NCI-H1436 (cell line): ENCODE data around the gene KIAA1217.

Source experiments
- DNase-seq: peaks from one replicate; lab custom pipeline; 2025; lab: John Stamatoyannopoulos, UW

Gene KIAA1217

GRCh38 chr10:24502006-24502405, 293.1 kb downstream of the KIAA1217 start:
- no peak for DNase-seq

- DNase-seq: no peak
These were observed 294.0 kb downstream of the KIAA1217 start for GRCh38 chr10:24502801-24503460.

GRCh38 chr10:24503461-24504320, 294.8 kb downstream of the KIAA1217 start:
- DNase-seq: peak; percentile 4

GRCh38 chr10:24505759-24506158, 296.8 kb downstream of the KIAA1217 start:
- no peak for DNase-seq

- DNase-seq: no peak
These were observed 304.2 kb downstream of the KIAA1217 start for GRCh38 chr10:24513155-24513554.

DNA sequence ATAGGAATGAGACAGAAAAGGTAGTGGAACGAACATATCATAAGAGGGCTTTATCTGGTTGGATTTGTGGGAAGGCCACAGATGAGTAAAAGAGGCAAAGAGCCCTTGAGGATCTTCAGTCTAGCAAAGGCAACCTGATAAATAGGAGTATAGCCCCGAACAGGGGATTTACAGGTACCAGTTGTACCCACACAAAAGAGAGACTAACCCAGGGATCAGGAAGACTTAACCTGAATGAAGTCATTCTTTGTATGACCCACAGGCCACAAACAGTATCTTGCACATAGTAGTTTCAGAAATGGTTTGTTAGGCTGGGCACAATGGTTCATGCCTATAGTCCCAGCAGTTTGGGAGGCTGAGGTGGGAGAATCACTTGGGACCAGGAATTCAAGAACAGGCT, 306.5 kb downstream of the KIAA1217 start:
- no peak for DNase-seq

- DNase-seq: no peak
These were observed 309.5 kb downstream of the KIAA1217 start for GRCh38 chr10:24518411-24518810.

GRCh38 chr10:24518981-24519597, 310.2 kb downstream of the KIAA1217 start:
- DNase-seq: peak; percentile 32

GRCh38 chr10:24519950-24520349, 311.0 kb downstream of the KIAA1217 start:
- no peak for DNase-seq

- no peak for DNase-seq
These were observed 315.4 kb downstream of the KIAA1217 start for GRCh38 chr10:24524314-24524713.

GRCh38 chr10:24526085-24526649, 317.2 kb downstream of the KIAA1217 start:
- DNase-seq: no peak

GRCh38 chr10:24528946-24529345, 320.0 kb downstream of the KIAA1217 start:
- no peak for DNase-seq

- DNase-seq: no peak
These were observed 322.5 kb downstream of the KIAA1217 start for GRCh38 chr10:24531439-24531838.

DNA sequence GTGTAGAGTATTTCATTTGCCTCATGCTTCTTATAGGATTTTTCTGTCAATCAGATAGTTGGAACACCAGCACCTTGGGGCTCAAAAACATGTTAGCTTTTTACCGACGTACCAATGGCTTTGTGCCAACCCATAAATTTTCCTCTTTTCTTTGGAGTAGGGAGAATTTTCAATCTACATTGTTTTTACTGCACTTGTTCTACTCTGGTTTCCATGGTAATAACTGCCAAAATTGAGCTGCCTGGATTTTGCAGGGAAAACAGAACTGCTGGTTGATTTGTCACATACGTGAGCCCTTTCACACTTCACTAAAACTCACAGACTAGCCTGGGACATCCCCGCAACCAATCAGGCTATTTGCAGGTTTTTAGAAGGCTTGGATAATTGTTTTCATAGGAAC, 325.0 kb downstream of the KIAA1217 start:
- DNase-seq: no peak

DNA sequence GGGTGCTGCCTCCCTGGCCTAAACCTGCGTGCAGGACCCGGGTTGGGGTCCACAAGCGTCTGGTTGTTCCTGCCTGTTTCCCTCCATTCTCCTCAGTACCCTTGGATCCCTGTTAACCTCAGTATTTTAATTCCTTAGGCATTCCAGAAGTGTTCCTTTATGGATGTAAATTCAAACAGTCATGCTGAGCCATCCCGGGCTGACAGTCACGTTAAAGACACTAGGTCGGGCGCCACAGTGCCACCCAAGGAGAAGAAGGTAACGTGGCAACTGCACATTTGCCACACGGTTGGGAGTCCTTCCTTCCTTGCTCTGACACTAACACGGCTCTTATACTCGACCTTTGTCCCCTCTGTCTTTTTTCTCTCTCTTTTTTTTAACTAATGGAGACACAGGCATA, 327.7 kb downstream of the KIAA1217 start:
- DNase-seq: no peak

DNA sequence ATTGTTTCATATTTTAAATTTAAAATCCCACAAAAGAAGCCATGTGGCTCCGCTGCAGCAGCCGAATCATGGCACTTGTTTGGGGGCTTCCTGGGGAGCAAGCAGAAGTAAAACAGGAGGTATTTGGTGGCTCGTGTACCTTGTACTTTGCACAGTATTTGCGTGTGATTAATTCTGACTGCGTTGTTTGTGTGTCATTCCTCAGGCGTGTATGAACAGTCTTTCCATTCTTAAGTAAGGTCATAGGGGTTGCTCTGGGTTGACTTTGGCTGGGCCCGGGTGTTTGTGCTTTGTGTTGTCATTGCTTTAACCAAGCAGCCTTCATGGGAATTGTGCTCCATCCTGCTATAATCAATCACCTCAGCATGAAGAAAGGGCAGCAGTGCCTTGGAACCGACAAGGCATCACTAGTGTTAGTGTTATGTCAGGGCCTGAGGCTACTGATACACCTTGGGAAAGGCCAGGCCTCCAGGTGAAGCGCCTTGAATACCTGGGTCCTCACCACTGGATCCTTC, 332.4 kb downstream of the KIAA1217 start:
- DNase-seq: no peak

GRCh38 chr10:24542314-24543270, 333.7 kb downstream of the KIAA1217 start:
- DNase-seq: no peak

DNA sequence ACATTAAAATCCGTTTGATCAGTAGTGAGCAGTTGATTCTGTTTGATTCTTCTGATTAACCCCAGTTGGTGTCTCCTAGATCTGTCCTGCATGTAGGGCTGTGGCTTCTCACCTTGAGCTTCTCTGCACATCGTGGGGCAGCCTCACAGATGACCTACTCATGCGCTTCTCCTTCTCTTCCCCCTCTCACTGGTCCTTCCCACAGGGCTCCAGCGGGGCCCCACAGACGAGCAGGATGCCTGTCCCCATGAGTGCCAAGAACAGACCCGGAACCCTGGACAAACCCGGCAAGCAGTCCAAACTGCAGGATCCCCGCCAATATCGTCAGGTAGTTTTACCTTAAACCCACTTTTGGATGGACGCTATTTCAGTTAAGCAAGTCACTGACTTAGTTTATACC, 335.8 kb downstream of the KIAA1217 start:
- DNase-seq: no peak

- no peak for DNase-seq
These were observed 336.6 kb downstream of the KIAA1217 start for GRCh38 chr10:24545585-24545984.

- no peak for DNase-seq
These were observed 341.7 kb downstream of the KIAA1217 start for GRCh38 chr10:24550680-24551079.

DNA sequence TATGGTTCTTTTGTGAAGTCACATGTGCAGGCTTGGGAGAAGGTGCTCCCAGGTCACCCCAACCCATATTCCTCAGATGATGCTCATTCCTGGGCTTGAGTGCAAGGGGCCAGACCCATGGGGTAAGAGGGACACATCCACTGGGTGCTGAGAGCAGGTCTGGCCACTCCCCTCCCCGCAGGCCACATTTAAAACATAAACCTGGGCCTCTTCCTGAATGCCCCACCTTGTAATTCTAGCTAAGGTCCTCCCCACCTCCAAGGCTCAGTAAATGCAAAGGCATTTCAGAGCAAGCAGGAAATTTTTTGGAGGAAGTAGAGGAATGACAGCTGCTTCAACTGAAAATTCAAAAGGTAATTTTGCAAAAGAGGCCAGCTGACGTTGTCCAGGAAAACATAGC, 342.2 kb downstream of the KIAA1217 start:
- DNase-seq: no peak
